Measurements from ENCODE around the gene SGCG.

The SGCG gene

GRCh38 chr13:23267571-23267970 lies 86.8 kb downstream of the SGCG start:
- H3K4me3 ChIP-seq (ENCODE audit: low read depth, low read length): no peak overlapping the region
- TF ChIP-seq CTCF (IDR thresholded peaks at IDR 0.05; ENCODE audit: low read depth, low read length): no peak

- TF ChIP-seq CTCF (IDR thresholded peaks at IDR 0.05; ENCODE audit: low read depth, low read length): no peak
These were observed 87.7 kb downstream of the SGCG start for GRCh38 chr13:23268441-23268840.

GRCh38 chr13:23271331-23271730 lies 90.6 kb downstream of the SGCG start:
- no peak for TF ChIP-seq CTCF (IDR thresholded peaks at IDR 0.05; ENCODE audit: low read depth, low read length)
- H3K4me3 ChIP-seq (ENCODE audit: low read depth, low read length): no peak overlapping the region

More at GRCh38 chr13:23268441-23268840, 87.7 kb downstream of the SGCG start:
- H3K4me3 ChIP-seq (ENCODE audit: low read depth, low read length): no peak overlapping the region

- no peak overlapping the region for H3K4me3 ChIP-seq (ENCODE audit: low read depth, low read length)
- TF ChIP-seq CTCF (IDR thresholded peaks at IDR 0.05; ENCODE audit: low read depth, low read length): no peak
These were observed 92.7 kb downstream of the SGCG start for GRCh38 chr13:23273498-23273897.

GRCh38 chr13:23279321-23279720 lies 98.5 kb downstream of the SGCG start:
- H3K4me3 ChIP-seq (ENCODE audit: low read depth, low read length): no peak overlapping the region
- no peak for TF ChIP-seq CTCF (IDR thresholded peaks at IDR 0.05; ENCODE audit: low read depth, low read length)

- no peak for TF ChIP-seq CTCF (IDR thresholded peaks at IDR 0.05; ENCODE audit: low read depth, low read length)
- H3K4me3 ChIP-seq (ENCODE audit: low read depth, low read length): no peak overlapping the region
These were observed 107.8 kb downstream of the SGCG start for GRCh38 chr13:23288564-23288963.

- TF ChIP-seq CTCF (IDR thresholded peaks at IDR 0.05; ENCODE audit: low read depth, low read length): no peak
- H3K4me3 ChIP-seq (ENCODE audit: low read depth, low read length): no peak overlapping the region
These were observed 108.2 kb downstream of the SGCG start for GRCh38 chr13:23288995-23289394.

Data from WI38 (cell line).